ENCODE data around the gene ATXN2. TPM values are rescaled to one million over a fixed set of nuclear protein-coding genes. Genes with fewer than 3 reads are reported as not detected.

ATXN2 gene
- total and polyA plus RNA-seq, 2 of the 4 experiments (the other 2 are of a cell fraction), result 12.4 to 66.5 TPM

- CTCF ChIA-PET, result no interaction called here
- no TSS peak for BruUV-seq (replicated peaks)
- Histone ChIP-seq H2AK5ac (ENCODE audit: low read depth, low read length) (no peak overlapping the region), H3K14ac (replicated peaks; ENCODE audit: low read depth, low read length) (no peak overlapping the region), H3K9me1 (ENCODE audit: insufficient read depth, low read length) (peaks cover 19% of the 10 kb centered on the region), H2BK20ac (ENCODE audit: low read depth, low read length) (no peak overlapping the region), H2AFZ (replicated peaks; ENCODE audit: low read length, poor library complexity) (no peak overlapping the region), H3K9me3 (ENCODE audit: control insufficient read depth, insufficient read depth, low read length) (no peaks in the 10 kb centered on the region), H3K4me3 (ENCODE audit: insufficient read depth, low read depth, low read length) (no peak overlapping the region), H3K36me3 (ENCODE audit: control insufficient read depth, insufficient read depth, low read length) (no peaks in the 10 kb centered on the region), H3K9ac (ENCODE audit: low read depth, low read length) (no peak overlapping the region), H2BK5ac (ENCODE audit: low read depth, low read length, poor library complexity, severe bottlenecking) (no peak overlapping the region), H2BK15ac (ENCODE audit: low read depth, low read length) (no peak overlapping the region), H4K91ac (ENCODE audit: insufficient read depth, low read depth, low read length) (no peak overlapping the region), H3K27ac (ENCODE audit: insufficient read depth, low read length) (no peak overlapping the region), H3K4ac (ENCODE audit: low read depth, low read length) (no peak overlapping the region), H3K18ac (ENCODE audit: low read depth, low read length) (no peak overlapping the region), H4K5ac (ENCODE audit: low read depth, low read length) (no peak overlapping the region), H3K56ac (ENCODE audit: extremely low read depth, insufficient read depth, low read length) (no peak overlapping the region), H4K20me1 (ENCODE audit: insufficient read depth, low read length) (peaks cover 99% of the 10 kb centered on the region), H3K4me2 (ENCODE audit: low read depth, low read length) (no peak overlapping the region), H4K8ac (ENCODE audit: low read depth in 2 of 2, low read length in 2 of 2) (no peak overlapping the region), H3K4me1 (ENCODE audit: control insufficient read depth, insufficient read depth, low read length) (peaks cover 12% of the 10 kb centered on the region; the same call in 1 of the 2 replicates), H3K23ac (ENCODE audit: low read depth, low read length) (no peak overlapping the region), H2AK9ac (replicated peaks; ENCODE audit: low read depth, low read length, poor library complexity) (no peak overlapping the region), H3K27me3 (ENCODE audit: control insufficient read depth, insufficient read depth, low read length) (no peaks in the 10 kb centered on the region), H3K79me1 (ENCODE audit: low read depth in 1 of 2, low read length in 2 of 2) (peaks cover 0 to 37% of the 10 kb centered on the region in 2 experiments; a peak in 2 of 4 replicates), H2BK120ac (ENCODE audit: low read depth, low read length) (no peak overlapping the region)
- WGBS, 2 experiments (ENCODE audit: extremely low coverage in 2 of 2, insufficient read length in 1 of 2), result 88% methylated on average over 3 of the region's 6 CpGs; no CpG with 5 or more reads in 1 of the 2 experiments
- POLR2A ChIA-PET (ENCODE audit: unreplicated experiment), result no interaction called here
- TF ChIP-seq MAFK (IDR thresholded peaks at IDR 0.05; ENCODE audit: low read depth, low read length), result no peak
- TF ChIP-seq RAD21 (IDR thresholded peaks at IDR 0.05; ENCODE audit: low read length), result no peak
- no peak for TF ChIP-seq RCOR1 (IDR thresholded peaks at IDR 0.05; ENCODE audit: insufficient replicate concordance, low read length)
- no peak for TF ChIP-seq NFE2L2 (IDR thresholded peaks at IDR 0.05; ENCODE audit: low read depth, low read length)
- TF ChIP-seq CTCF (conservative IDR thresholded peaks at IDR 0.05; ENCODE audit: low read depth, low read length), result no peak
- no peak for TF ChIP-seq SMC3 (IDR thresholded peaks at IDR 0.05; ENCODE audit: low read depth, low read length)
- no peak for TF ChIP-seq CEBPB (IDR thresholded peaks at IDR 0.05; ENCODE audit: low read depth, low read length)
- no peak for TF ChIP-seq BHLHE40 (IDR thresholded peaks at IDR 0.05; ENCODE audit: low read depth, low read length)
- no peak for TF ChIP-seq POLR2A (IDR thresholded peaks at IDR 0.05; ENCODE audit: low read depth, low read length)
- TF ChIP-seq FOS (IDR thresholded peaks at IDR 0.05; ENCODE audit: low read depth, low read length), result no peak
- no peak for TF ChIP-seq CHD1 (IDR thresholded peaks at IDR 0.05; ENCODE audit: low read depth, low read length)
- TF ChIP-seq USF2 (IDR thresholded peaks at IDR 0.05; ENCODE audit: low read depth, low read length), result no peak
- no peak for TF ChIP-seq MXI1 (IDR thresholded peaks at IDR 0.05; ENCODE audit: borderline replicate concordance, low read depth, low read length)
- TF ChIP-seq ELK1 (IDR thresholded peaks at IDR 0.05; ENCODE audit: borderline replicate concordance, low read depth, low read length), result no peak
- no peak for TF ChIP-seq MAZ (IDR thresholded peaks at IDR 0.05; ENCODE audit: borderline replicate concordance, low read depth, low read length)
- dilution Hi-C loops (cut with HindIII; ENCODE audit: low sequenced_read_pairs, unreplicated experiment), result no loop called here
- ATAC-seq (ENCODE audit: low read depth), result no peak
- in situ Hi-C loops (cut with MboI; ENCODE audit: low sequenced_read_pairs), result no loop called here
- intact Hi-C loops (cut with micrococcal nuclease), result loop anchor here (10.0 kb wide), 1 partner anchor 46 kb away; no protein-coding TSS in a partner anchor
- DNase-seq, result no peak
Measured at GRCh38 chr12:111590552-111590951, 8.6 kb downstream of the ATXN2 start.
